ENCODE measurements around the gene CDR2L.
"Not testable (repeated sequence)": the region's sequence is repeated elsewhere in the genome, so short reads cannot be mapped to it uniquely, and the experiment has no call there.

The CDR2L gene

GRCh38 chr17:74960570-74961342 lies 26.7 kb upstream of the CDR2L start:
- peak; percentile 67 for DNase-seq

- peak; percentile 64 for DNase-seq
Observed at GRCh38 chr17:74961657-74962350, 25.6 kb upstream of the CDR2L start.

DNA sequence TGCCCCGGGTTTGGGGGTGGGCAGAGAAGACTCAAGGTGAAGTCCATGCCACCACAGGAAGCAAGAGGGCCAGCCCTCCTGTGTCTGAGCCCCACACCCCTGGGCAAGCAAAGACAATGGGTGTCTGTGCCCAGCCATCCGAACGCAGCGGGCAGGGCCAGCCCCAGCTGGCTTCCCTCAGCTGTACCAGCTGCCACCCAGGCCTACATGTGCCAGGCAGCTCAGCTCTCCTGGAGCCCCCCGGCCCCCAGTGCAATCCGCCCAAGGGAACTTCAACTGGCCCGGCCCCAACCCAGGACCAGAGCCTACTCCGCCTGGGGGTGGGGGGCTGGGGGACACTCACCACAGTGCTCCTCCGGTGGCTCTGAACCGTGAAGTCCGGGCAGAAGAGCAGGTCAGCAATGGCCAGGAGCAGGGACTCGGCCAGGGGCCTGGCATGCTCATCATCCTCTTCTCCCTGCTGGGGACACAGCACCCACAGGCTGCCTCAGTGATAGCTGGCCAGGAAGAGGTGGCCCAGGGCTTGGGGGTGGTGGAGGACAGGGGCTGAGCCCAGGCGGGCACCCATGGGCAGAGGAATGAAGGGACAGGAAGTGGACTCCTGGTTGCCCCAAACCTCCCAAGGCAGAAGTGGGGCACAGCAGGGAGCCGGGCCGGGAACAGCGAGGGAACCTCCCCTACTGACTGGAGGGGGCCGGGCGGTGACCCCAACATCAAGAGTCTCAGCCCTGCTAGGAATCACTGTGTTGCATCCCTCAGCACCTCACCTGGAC lies 24.6 kb upstream of the CDR2L start:
- no peak for DNase-seq

- no peak for DNase-seq
Observed at GRCh38 chr17:74963656-74964055, 23.8 kb upstream of the CDR2L start.

DNA sequence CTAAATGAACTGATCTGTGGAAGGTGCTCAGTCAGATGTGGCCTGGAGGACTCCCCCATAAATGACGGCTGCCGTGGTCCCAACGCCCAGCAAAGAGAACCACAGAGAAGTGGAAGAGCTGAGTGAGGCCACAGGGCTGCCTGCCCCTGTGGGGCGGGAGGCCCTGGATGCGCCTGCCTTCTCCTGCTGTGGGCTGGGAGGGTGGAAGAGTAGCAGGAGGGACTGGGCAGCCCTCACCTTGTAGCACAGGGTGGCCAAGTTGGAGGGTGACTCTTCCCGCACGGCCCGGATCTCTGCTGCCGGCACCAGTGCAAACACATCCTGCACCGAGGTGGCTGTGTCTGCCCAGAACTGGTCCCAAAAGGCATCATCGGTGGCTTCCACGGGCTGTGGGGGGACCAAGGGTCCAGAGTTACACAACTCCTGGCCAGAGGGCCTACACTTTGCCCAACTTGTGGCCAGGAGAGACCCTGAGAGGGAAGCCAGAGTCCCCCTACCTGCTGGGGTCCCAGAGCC lies 23.1 kb upstream of the CDR2L start:
- no peak for DNase-seq

DNA sequence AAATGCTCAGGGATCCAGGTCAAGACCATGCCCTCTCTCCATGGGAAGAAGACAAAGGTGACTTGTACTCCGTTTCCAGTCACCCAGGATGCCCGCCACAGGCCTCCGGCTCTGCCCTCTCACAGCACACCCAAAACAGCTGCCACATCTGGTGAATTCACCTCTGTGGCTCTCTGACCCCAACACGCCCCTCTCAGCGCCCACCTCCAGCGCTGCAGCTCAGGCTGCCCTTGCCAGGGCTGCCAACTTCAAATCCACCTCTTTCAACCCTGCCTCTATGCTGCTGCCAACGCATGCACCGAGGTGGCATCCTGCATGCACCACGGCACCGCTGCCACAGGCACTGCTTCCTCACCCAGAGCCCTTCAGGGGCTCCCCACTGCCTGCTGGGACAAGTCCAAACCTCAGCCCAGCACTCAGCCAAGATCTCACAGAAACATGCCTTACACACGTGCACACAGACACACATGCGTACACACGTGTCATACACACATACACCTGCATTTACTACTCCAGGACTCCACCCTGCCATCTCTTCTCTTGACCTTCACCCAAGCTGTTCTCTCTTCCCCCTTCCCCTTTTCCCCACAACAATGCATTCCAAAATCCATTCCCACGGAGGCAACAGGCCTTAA lies 22.3 kb upstream of the CDR2L start:
- DNase-seq = no peak

GRCh38 chr17:74968361-74968780 lies 19.1 kb upstream of the CDR2L start:
- DNase-seq = no peak

DNA sequence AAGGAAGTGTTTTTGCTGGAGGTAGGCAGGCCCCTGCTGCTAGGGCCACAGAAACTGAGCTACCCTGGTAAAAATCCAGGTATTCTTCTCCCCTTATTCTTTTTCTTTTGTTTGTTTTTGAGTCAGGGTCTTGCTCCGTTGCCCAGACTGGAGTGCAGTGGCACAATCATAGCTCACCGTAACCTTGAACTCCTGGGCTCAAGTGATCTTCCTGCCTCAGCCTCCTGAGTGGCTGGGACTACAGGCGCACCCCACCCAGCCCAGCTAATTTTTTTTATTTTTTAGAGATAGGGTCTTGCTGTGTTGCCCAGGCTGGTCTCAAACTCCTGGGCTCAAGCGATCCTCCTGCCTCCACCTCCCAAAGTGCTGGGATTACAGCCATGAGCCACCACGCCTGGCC lies 17.9 kb upstream of the CDR2L start:
- not testable (repeated sequence) for DNase-seq

DNA sequence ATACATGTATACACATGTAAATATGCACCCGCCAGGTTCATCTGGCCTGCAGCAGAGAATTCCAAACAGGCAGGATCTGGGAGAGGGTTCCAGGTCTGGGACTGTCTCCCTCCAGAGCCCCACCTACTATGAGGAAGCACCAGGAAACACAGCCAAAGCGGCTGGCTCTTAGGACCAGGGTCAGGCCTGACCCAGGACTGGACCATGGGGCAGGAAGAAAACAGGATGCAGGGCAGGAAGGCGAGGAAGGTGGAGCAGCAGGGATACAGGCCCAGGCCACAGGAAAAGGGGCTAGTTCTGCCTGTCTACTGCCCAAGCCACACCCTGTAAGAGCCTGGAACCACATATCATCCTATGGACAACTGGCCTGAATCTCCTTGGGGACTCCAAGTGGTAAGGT lies 17.0 kb upstream of the CDR2L start:
- DNase-seq = no peak

DNA sequence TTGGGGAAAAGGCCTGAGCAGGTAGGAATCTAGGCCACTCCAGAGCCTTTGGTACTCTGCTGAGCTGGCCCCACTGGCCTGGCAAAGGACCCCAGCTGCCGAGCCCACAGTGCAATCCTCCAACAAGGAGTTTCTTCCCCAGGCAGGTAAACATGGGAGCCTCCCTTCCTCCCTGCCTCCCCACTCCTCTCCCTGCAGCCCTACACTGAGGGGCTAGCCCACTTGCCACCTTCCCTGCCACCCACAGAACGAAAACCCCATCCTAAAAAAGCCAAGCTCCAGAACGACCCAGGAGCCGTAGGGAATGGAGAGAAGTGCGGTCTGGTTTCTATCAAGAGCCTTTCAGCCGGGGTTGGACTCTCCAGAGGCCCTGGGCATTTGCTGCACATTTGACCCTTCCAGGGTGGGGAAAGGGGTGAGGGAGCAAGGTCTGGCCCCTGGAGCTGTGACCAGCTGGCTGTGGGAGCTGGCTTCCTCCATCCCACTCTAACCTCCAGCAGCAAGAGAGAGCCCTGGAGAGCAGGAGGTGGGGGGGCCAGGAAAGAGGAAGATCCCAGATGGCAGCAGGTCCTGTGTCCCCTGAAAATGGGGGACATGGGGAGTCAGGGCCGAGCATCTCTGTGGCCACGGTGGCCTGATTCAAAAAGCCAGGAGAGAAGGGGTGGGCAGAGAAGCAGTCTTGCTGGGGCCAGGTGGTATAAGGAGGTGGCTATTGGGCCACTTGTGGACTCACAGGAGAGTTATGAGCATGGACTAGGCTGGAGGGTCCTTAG lies 16.2 kb upstream of the CDR2L start:
- DNase-seq = no peak

DNA sequence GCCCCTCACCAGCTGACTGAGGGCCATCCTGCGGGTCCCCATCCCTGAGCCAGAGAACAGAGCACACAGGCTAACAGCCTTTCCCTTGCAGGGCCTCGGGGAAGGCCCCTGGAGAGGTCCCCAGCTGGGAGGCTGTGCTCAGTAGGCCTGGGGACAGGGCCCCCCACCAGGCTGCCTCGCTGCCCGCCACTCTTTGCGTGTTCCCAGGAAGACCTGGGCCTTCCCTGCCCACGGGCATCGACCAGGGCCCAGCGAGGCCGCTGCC lies 15.7 kb upstream of the CDR2L start:
- DNase-seq = no peak

GRCh38 chr17:74972107-74972972 lies 15.1 kb upstream of the CDR2L start, which contains the start of gene HID1:
TSS of gene HID1 (minus strand) at chr17:74972759. CDS start at chr17:74972656, 103 bp downstream.
- peak; percentile 6 for DNase-seq

- DNase-seq = no peak
Observed at GRCh38 chr17:74972973-74973328, 14.5 kb upstream of the CDR2L start.

DNA sequence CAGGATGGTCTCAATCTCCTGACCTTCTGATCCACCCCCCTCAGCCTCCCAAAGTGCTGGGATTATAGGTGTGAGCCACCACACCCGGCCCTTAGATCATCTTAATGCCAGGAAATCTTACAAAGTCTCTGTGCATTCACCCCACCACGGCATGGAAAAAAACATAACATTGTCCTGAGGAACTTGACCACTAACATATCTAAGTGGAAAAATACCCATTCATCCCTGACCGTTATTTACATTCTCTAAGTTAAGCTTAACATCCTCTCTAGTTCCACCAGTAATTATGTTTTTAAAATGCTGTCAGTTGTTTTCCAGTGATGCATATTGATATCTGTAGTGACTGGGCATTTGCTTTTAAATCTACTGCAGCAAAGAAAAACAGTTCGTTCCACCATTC lies 11.5 kb upstream of the CDR2L start:
- no peak for DNase-seq

GRCh38 chr17:74977802-74978201 lies 9.6 kb upstream of the CDR2L start:
- no peak for DNase-seq

DNA sequence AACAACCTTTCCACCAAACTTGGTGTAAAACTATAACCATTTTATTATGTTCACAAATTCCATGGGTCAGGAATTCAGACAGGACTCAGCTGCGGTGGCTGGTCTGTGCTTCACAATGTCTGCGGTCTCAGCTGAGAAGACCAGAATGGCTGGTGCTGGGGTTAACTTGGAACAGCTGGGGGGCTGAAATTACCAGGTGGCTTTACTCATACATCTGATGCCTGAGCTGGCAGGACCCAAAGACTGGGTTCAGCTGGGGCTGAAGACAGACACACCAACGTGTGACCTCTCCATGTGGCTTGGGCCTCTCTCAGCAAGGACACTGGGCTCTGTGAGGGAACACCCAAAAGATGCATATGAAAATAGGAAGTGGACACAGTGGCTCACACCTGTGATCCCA lies 9.2 kb upstream of the CDR2L start:
- DNase-seq = no peak

- DNase-seq = no peak
Observed at GRCh38 chr17:74979408-74980146, 7.9 kb upstream of the CDR2L start.

GRCh38 chr17:74981318-74981978 lies 6.0 kb upstream of the CDR2L start:
- no peak for DNase-seq

DNA sequence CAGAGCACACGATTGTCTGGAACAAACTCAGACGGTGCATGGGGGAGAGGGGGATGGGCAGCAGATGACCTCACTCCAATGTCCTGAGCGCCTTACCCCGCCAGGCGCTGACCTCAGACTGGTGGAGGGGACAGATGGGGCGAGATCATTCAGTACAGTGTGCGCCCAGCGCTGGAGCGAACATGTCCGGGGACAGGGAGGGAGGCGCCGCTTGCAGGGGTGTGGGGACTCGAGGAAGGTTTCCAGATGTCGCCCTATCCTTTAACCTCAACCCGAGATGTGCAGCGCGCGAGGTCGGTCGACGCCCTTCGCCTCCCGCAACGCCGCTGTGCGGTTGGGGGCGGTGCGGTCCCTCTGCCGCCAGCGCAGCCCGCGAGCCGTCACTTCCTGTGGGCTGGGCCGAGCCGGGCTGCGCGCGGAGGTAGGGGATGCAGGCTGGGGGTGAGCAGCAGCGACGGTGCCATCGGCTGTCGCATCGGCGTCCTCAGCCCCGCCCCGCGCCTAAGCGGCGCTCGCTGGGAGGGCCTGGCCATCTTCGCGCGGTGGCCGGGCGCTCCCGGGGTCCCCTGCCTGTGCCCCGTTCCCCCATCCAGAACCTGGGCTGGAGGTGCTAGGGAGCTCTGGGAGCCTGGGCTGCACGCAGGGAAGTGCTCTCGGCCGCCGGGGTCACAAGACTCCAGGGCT lies 5.3 kb upstream of the CDR2L start:
- DNase-seq = peak; percentile 19

All from MV-4-11 (cell line).